Upper lobe of left lung (tissue), 4 donors: ENCODE results near the gene PDLIM7.

Experiments used
- POLR2A ChIP-seq, 4 donors: fragments of 450-650 bp; IDR thresholded peaks; one replicate each; pipeline ENCODE4 v1.5.1; 2016 to 2017; ENCODE audit warnings: antibody characterized with exemption in 4 of 4, mild to moderate bottlenecking in 2 of 4
- POLR2AphosphoS5 ChIP-seq, 2 donors: sonication (generic); formaldehyde crosslinking; IDR thresholded peaks; one replicate each; pipeline ENCODE4 v1.5.1; 2017; ENCODE audit warnings: antibody characterized with exemption in 2 of 2
- TF ChIP-seq, protein P1 (sequence below), 6 experiments: fragments of 450-650 bp in 4 of 6; fragments of 200-600 bp in 2 of 6; sonication (generic) in 2 of 6; IDR thresholded peaks; one replicate each; pipeline ENCODE4 v1.5.1; 2016 to 2019; ENCODE audit warnings: antibody characterized with exemption in 6 of 6

DNA sequence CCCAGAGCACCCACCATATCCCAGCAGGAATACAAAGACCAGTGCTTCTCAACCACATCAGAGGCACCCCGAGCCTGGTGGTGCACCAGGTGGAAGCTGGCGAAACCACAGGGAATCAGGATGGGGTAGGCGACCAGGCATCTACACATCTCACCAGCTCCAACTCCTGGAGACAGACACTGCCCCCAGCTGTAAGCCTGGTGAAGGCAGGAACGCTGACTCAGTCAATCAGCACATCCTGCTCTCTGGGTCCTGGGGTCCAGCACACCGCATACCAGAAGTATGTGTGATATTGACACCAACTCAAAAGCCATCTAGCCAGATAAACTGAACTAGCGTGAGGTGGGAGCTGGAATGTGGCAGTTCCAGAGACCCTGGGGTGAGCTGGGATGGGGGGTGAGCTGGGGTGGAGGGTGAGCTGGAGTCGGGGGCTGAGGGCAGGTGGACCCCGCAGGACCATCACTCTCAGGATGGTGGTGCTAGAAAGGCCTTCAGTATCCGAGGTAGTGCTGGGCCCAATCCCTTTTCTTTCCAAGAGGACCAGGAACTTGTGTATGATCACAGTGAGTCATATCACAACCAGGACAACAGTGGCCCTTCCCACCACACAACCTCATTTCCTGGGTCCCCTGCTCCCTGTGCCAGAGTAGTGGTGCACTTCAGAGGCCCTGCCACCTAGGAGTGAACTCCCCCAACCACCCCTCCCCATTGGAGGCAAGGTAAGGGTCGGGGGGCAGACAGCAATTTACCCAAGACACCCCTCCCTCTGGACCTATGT, 26.5 kb downstream of the PDLIM7 start:
- TF ChIP-seq, protein P1, sequence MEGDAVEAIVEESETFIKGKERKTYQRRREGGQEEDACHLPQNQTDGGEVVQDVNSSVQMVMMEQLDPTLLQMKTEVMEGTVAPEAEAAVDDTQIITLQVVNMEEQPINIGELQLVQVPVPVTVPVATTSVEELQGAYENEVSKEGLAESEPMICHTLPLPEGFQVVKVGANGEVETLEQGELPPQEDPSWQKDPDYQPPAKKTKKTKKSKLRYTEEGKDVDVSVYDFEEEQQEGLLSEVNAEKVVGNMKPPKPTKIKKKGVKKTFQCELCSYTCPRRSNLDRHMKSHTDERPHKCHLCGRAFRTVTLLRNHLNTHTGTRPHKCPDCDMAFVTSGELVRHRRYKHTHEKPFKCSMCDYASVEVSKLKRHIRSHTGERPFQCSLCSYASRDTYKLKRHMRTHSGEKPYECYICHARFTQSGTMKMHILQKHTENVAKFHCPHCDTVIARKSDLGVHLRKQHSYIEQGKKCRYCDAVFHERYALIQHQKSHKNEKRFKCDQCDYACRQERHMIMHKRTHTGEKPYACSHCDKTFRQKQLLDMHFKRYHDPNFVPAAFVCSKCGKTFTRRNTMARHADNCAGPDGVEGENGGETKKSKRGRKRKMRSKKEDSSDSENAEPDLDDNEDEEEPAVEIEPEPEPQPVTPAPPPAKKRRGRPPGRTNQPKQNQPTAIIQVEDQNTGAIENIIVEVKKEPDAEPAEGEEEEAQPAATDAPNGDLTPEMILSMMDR (IDR thresholded peaks at IDR 0.05), result no peak
- TF ChIP-seq POLR2AphosphoS5 (IDR thresholded peaks at IDR 0.05), result no peak
- TF ChIP-seq POLR2A (IDR thresholded peaks at IDR 0.05), result no peak
